ENCODE data around the gene ARHGEF4. TPM values are rescaled to one million over a fixed set of nuclear protein-coding genes. Genes with fewer than 3 reads are reported as not detected.

ARHGEF4 gene
- total and polyA plus RNA-seq, 10 of the 15 experiments (the other 5 are each of a cell fraction or from before 2014, with no cell fraction given) = 0.02 to 0.24 (median 0.16) TPM; not detected in 6

DNA sequence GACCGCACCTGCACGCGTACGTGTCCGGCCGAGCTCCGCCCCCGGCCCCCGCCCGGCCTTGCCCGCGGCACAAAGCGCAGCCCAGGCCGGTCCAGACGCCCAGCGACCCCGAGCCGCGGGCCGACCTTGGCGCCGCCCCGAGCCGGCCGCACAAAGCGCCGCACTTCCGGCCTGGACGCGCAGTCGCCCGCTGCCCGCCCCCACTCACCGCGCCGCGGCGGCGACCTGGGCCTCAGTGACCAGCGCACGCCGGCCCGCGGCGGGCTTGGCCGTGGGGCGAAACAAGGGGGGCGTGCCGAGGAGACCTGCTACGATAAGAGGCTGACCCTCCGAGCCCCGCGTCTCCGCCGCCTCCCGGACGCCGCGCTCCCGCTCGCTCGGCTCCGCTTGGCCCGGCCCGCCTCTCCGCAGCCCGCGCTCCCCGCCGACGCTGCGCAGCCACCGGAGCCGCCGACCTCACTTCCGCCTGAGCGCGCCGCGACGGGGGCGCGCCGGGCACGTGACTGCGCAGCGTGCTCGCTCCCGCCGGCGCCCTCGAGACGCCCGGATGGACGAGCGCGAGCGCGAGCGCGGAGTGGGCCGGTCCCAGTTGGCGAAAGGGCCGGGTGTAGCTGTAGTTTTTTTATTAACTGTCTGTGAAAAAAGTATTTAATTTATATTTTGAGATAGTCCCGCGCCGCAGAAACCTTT, 256.4 kb downstream of the ARHGEF4 start, which contains the start of gene FAM168B (continued):
- TF ChIP-seq RB1 (IDR thresholded peaks at IDR 0.05; ENCODE audit: borderline replicate concordance) (peak; percentile 86; the same call in 1 of the 2 replicates), BACH1 (IDR thresholded peaks at IDR 0.05; ENCODE audit: borderline replicate concordance) (peak; percentile 81), NFIC (IDR thresholded peaks at IDR 0.05; ENCODE audit: low read depth, low read length) (no peak), ESRRA (IDR thresholded peaks at IDR 0.05; ENCODE audit: low read length) (no peak), FOXM1 (IDR thresholded peaks at IDR 0.05; ENCODE audit: low read depth, low read length) (no peak), PAX8 (IDR thresholded peaks at IDR 0.05) (no peak), JUNB (IDR thresholded peaks at IDR 0.05) (no peak), JUND (IDR thresholded peaks at IDR 0.05; ENCODE audit: low read depth, low read length) (no peak), RBBP5 (conservative IDR thresholded peaks at IDR 0.05) (no peak), IKZF1 (conservative IDR thresholded peaks at IDR 0.05) (peak; percentile 93), SMARCA5 (IDR thresholded peaks at IDR 0.05) (peak; percentile 81; the same call in 1 of the 2 replicates), TCF7 (IDR thresholded peaks at IDR 0.05; ENCODE audit: borderline replicate concordance) (no peak), CBX5 (IDR thresholded peaks at IDR 0.05; ENCODE audit: low read depth) (no peak), SUPT20H (IDR thresholded peaks at IDR 0.05; ENCODE audit: borderline replicate concordance, control insufficient read depth, low read depth, low read length) (no peak), SREBF2 (IDR thresholded peaks at IDR 0.05; ENCODE audit: low read length) (no peak)
- TF ChIP-seq, protein P1, sequence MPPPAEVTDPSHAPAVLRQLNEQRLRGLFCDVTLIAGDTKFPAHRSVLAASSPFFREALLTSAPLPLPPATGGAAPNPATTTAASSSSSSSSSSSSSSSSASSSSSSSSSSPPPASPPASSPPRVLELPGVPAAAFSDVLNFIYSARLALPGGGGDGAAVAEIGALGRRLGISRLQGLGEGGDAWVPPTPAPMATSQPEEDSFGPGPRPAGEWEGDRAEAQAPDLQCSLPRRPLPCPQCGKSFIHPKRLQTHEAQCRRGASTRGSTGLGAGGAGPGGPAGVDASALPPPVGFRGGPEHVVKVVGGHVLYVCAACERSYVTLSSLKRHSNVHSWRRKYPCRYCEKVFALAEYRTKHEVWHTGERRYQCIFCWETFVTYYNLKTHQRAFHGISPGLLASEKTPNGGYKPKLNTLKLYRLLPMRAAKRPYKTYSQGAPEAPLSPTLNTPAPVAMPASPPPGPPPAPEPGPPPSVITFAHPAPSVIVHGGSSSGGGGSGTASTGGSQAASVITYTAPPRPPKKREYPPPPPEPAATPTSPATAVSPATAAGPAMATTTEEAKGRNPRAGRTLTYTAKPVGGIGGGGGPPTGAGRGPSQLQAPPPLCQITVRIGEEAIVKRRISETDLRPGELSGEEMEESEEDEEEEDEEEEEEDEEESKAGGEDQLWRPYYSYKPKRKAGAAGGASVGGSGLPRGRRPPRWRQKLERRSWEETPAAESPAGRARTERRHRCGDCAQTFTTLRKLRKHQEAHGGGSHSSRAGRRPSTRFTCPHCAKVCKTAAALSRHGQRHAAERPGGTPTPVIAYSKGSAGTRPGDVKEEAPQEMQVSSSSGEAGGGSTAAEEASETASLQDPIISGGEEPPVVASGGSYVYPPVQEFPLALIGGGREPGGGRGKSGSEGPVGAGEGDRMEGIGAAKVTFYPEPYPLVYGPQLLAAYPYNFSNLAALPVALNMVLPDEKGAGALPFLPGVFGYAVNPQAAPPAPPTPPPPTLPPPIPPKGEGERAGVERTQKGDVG (CRISPR knock-in tag; IDR thresholded peaks at IDR 0.05) = no peak
- TF ChIP-seq, protein P2, sequence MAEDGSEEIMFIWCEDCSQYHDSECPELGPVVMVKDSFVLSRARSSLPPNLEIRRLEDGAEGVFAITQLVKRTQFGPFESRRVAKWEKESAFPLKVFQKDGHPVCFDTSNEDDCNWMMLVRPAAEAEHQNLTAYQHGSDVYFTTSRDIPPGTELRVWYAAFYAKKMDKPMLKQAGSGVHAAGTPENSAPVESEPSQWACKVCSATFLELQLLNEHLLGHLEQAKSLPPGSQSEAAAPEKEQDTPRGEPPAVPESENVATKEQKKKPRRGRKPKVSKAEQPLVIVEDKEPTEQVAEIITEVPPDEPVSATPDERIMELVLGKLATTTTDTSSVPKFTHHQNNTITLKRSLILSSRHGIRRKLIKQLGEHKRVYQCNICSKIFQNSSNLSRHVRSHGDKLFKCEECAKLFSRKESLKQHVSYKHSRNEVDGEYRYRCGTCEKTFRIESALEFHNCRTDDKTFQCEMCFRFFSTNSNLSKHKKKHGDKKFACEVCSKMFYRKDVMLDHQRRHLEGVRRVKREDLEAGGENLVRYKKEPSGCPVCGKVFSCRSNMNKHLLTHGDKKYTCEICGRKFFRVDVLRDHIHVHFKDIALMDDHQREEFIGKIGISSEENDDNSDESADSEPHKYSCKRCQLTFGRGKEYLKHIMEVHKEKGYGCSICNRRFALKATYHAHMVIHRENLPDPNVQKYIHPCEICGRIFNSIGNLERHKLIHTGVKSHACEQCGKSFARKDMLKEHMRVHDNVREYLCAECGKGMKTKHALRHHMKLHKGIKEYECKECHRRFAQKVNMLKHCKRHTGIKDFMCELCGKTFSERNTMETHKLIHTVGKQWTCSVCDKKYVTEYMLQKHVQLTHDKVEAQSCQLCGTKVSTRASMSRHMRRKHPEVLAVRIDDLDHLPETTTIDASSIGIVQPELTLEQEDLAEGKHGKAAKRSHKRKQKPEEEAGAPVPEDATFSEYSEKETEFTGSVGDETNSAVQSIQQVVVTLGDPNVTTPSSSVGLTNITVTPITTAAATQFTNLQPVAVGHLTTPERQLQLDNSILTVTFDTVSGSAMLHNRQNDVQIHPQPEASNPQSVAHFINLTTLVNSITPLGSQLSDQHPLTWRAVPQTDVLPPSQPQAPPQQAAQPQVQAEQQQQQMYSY (CRISPR knock-in tag; IDR thresholded peaks at IDR 0.05) = no peak
- TF ChIP-seq, protein P3, sequence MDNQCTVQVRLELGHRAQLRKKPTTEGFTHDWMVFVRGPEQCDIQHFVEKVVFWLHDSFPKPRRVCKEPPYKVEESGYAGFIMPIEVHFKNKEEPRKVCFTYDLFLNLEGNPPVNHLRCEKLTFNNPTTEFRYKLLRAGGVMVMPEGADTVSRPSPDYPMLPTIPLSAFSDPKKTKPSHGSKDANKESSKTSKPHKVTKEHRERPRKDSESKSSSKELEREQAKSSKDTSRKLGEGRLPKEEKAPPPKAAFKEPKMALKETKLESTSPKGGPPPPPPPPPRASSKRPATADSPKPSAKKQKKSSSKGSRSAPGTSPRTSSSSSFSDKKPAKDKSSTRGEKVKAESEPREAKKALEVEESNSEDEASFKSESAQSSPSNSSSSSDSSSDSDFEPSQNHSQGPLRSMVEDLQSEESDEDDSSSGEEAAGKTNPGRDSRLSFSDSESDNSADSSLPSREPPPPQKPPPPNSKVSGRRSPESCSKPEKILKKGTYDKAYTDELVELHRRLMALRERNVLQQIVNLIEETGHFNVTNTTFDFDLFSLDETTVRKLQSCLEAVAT (IDR thresholded peaks at IDR 0.05) = no peak
